GM13977 (cell line): ENCODE measurements around the gene RGS3.

Source experiments
- DNase-seq: peaks from one replicate; pipeline ENCODE4 v3.0.0; 2012; ENCODE audit warnings: low spot score
- CTCF ChIP-seq: IDR thresholded peaks from 2 replicates; pipeline ENCODE4 v1.5.1; 2012; ENCODE audit warnings: mild to moderate bottlenecking, control low read depth; ENCODE audit not compliant: insufficient read depth; ENCODE audit errors: extremely low read depth, missing control alignments
- in situ Hi-C: fragments of 300-500 bp; cut with MboI; formaldehyde crosslinking; loops from one replicate; pipeline ENCODE4 v1.12.0; 2022; ENCODE audit warnings: low sequenced_read_pairs, low pct_unique_long_range_greater_than_20kb, mixed read lengths, inconsistent platforms; ENCODE audit not compliant: unreplicated experiment

Gene RGS3

GRCh38 chr9:113604393-113604792 is 140.9 kb downstream of the RGS3 start:
- no peak for TF ChIP-seq CTCF
- in situ Hi-C loops = no loop called here
- DNase-seq = no peak

- TF ChIP-seq CTCF = no peak
- no peak for DNase-seq
- in situ Hi-C loops = no loop called here
These were observed 143.0 kb downstream of the RGS3 start for GRCh38 chr9:113606510-113606909.

GRCh38 chr9:113608082-113608685 is 144.7 kb downstream of the RGS3 start:
- no peak for TF ChIP-seq CTCF
- no peak for DNase-seq
- in situ Hi-C loops = no loop called here

GRCh38 chr9:113609562-113610318 is 146.2 kb downstream of the RGS3 start:
- in situ Hi-C loops = no loop called here
- DNase-seq = no peak

GRCh38 chr9:113611461-113612215 is 148.1 kb downstream of the RGS3 start:
- in situ Hi-C loops = no loop called here
- no peak for DNase-seq
- no peak for TF ChIP-seq CTCF

More at GRCh38 chr9:113609562-113610318, 146.2 kb downstream of the RGS3 start:
- TF ChIP-seq CTCF = no peak

- TF ChIP-seq CTCF = no peak
- no peak for DNase-seq
- in situ Hi-C loops = no loop called here
These were observed 148.8 kb downstream of the RGS3 start for GRCh38 chr9:113612216-113612747.
